Heart right ventricle (tissue), 16 donors: Measurements from ENCODE around the gene ARHGAP22. TPM values are rescaled to one million over a fixed set of nuclear protein-coding genes. Genes with fewer than 3 reads are reported as not detected.
"Not testable (repeated sequence)": the region's sequence is repeated elsewhere in the genome, so short reads cannot be mapped to it uniquely, and the experiment has no call there.

Source experiments
- ATAC-seq, 8 donors: fragments of 200-7000 bp; cut with Tn5 transposase; one replicate each; pipeline ENCODE4 v1.9.1; 2020; ENCODE audit warnings: mild to moderate bottlenecking in 8 of 8, moderate library complexity in 8 of 8, moderate number of reproducible peaks in 1 of 8
- DNase-seq, 2 donors: peaks; one replicate each; pipeline ENCODE4 v3.0.0-alpha.2; 2020
- H3K27ac ChIP-seq, 10 donors: fragments of 200-600 bp; sonication (generic) in 2 of 10; one replicate each; pipeline versions ENCODE4 v1.5.0 to v1.8.0; 2020 to 2022; ENCODE audit warnings: mild to moderate bottlenecking in 3 of 10
- H3K27me3 ChIP-seq, 7 donors: fragments of 200-600 bp; one replicate each; pipeline ENCODE4 v1.8.0; 2021 to 2022; ENCODE audit warnings: mild to moderate bottlenecking in 2 of 7
- H3K36me3 ChIP-seq, 9 donors: fragments of 200-600 bp; sonication (generic) in 1 of 9; one replicate each; pipeline versions ENCODE4 v1.5.0 to v1.8.0; 2020 to 2022; ENCODE audit warnings: mild to moderate bottlenecking in 2 of 9
- H3K4me1 ChIP-seq, 9 donors: fragments of 200-600 bp; sonication (generic) in 1 of 9; one replicate each; pipeline versions ENCODE4 v1.5.0 to v1.8.0; 2020 to 2022; ENCODE audit warnings: mild to moderate bottlenecking in 4 of 9
- H3K4me3 ChIP-seq, 10 donors: fragments of 200-600 bp; sonication (generic) in 2 of 10; one replicate each; pipeline versions ENCODE4 v1.5.0 to v1.8.0; 2020 to 2022; ENCODE audit warnings: mild to moderate bottlenecking in 7 of 10, moderate library complexity in 2 of 10
- H3K9me3 ChIP-seq, 11 donors: fragments of 200-600 bp in 10 of 11; sonication (generic) in 2 of 11; one replicate each; pipeline versions ENCODE4 v1.5.0 to v1.8.0; 2013 to 2022; ENCODE audit warnings: mild to moderate bottlenecking in 2 of 11, control low read depth in 1 of 11, moderate library complexity in 1 of 11
- WGBS, 2 donors: extraction: QIAGEN DNeasy Blood & Tissue Kit; methylation state at CpG; one replicate each; pipeline ENCODE4 v1.1.7; 2013; ENCODE audit warnings: inconsistent platforms in 1 of 2; 5-methylcytosine and 5-hydroxymethylcytosine counted together
- intact Hi-C, 10 donors: fragments of 100-400 bp; cut with DNase I; formaldehyde crosslinking; loops; one replicate each; pipeline versions ENCODE4 v1.11.1 to v1.14.2; 2022
- polyA plus RNA-seq, 2 donors: library from polyadenylated mRNA; stranded (reverse); fragments of 200-250 nt; gene quantifications; one replicate each; pipeline ENCODE4 v1.2.3, GENCODE V29; 2013
- total RNA-seq, 10 donors: library from RNA; stranded (reverse); fragmentation: NEBNext Ultra II Directional in 3 of 10; extraction: Animal tissue kit (Norgen Biotek cat#: 25700) in 3 of 10; gene quantifications; one replicate each; pipeline versions ENCODE4 v1.2.1 to v1.2.4, GENCODE V29; 2021 to 2023
- TF ChIP-seq, protein P1 (sequence below), 9 donors: fragments of 200-600 bp; sonication (generic) in 2 of 9; IDR thresholded peaks; one replicate each; pipeline versions ENCODE4 v1.5.0 to v1.8.0; 2021 to 2022; ENCODE audit warnings: antibody characterized with exemption in 9 of 9, mild to moderate bottlenecking in 5 of 9, moderate library complexity in 1 of 9
- donor health status: Arrhythmogenic right ventricular cardiomyopathy.
- donor health status: ischemic (EF 13 %, LVEDD 7.1; RV severe dilation, severe dysfunction).
- donor health status: healthy with polysubstance abuse.
- donor health status: DM: no; HTN: yes; CAD: no.
- donor health status: DM: no; HTN: no; CAD: no.
- donor health status: ischemic (EF 25% LVEDD 6.9; RV normal size, moderate dysfunction).
- donor health status: ischemic (EF 25% LVEDD 5.7; RV mildly dilated, moderate dysfunction).
- donor health status: healthy.
- donor health status: DM: yes; HTN: yes; CAD: no.
- donor health status: Ischemic cardiomyopathy.
- donor health status: ischemic (EF 35%, LVEDD 5.7; RV mildly dilated, moderate dysfunction).
- donor health status: nonischemic (EF 11% LVEDD 7.7; RV severe dilation, severe dysfunction).
- donor health status: DM: yes; HTN: yes; CAD: no.
- donor health status: PGD.
- donor health status: ischemic (EF 29% LVEDD 5.4; RV normal size, mild dysfunction).
- donor health status: nonischemic (EF 23%, LVEDD 6.1; RV moderate dilation, normal function).

ARHGAP22 gene
- total and polyA plus RNA-seq, 12 donors: 1.5 to 9.3 (median 2.8) TPM

DNA sequence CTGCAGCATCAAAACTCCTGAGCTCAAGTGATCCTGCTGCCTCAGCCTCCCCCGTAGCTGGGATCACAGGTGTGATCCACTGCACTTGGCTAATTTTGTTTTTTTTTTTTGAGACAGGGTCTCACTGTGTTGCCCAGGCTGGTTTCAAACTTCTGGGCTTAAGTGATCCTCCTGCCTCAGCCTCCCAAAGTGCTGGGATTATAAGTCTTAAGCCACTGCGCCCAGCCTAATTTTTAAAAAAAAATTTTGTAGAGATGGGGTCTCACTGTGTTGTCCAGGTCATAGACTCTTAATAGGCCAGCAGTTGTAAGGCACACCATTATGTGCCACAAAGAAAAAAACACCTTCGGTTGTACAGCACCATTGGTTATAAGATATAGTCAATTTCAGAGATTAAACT is 176.0 kb downstream of the ARHGAP22 start:
- Histone ChIP-seq H3K9me3 (no peaks in the 10 kb centered on the region), H3K27ac (no peak overlapping the region), H3K4me3 (no peak overlapping the region), H3K4me1 (peaks cover 0 to 5% (median 0%) of the 10 kb centered on the region in 9 donors), H3K27me3 (no peaks in the 10 kb centered on the region), H3K36me3 (peaks cover 0 to 86% (median 0%) of the 10 kb centered on the region in 9 donors)
- TF ChIP-seq, protein P1, sequence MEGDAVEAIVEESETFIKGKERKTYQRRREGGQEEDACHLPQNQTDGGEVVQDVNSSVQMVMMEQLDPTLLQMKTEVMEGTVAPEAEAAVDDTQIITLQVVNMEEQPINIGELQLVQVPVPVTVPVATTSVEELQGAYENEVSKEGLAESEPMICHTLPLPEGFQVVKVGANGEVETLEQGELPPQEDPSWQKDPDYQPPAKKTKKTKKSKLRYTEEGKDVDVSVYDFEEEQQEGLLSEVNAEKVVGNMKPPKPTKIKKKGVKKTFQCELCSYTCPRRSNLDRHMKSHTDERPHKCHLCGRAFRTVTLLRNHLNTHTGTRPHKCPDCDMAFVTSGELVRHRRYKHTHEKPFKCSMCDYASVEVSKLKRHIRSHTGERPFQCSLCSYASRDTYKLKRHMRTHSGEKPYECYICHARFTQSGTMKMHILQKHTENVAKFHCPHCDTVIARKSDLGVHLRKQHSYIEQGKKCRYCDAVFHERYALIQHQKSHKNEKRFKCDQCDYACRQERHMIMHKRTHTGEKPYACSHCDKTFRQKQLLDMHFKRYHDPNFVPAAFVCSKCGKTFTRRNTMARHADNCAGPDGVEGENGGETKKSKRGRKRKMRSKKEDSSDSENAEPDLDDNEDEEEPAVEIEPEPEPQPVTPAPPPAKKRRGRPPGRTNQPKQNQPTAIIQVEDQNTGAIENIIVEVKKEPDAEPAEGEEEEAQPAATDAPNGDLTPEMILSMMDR (IDR thresholded peaks at IDR 0.05): no peak
- WGBS, 2 donors: 96 to 98% methylated on average over 3 of the region's 3 CpGs
- intact Hi-C loops: no loop called here
- ATAC-seq (no peak), DNase-seq (no peak)

- Histone ChIP-seq H3K27me3 (no peaks in the 10 kb centered on the region), H3K9me3 (no peaks in the 10 kb centered on the region), H3K4me3 (no peak overlapping the region), H3K36me3 (peaks cover 0 to 58% (median 0%) of the 10 kb centered on the region in 9 donors), H3K27ac (no peak overlapping the region), H3K4me1 (no peaks in the 10 kb centered on the region)
- ATAC-seq (no peak), DNase-seq (no peak)
- intact Hi-C loops: no loop called here
- 97 to 98% methylated on average over 4 of the region's 4 CpGs for WGBS, 2 donors
- TF ChIP-seq, protein P1 (IDR thresholded peaks at IDR 0.05): no peak
Measured at GRCh38 chr10:48423884-48424283, 181.0 kb downstream of the ARHGAP22 start.

- DNase-seq, H3K4me3 ChIP-seq, H3K9me3 ChIP-seq, intact Hi-C loops, H3K27me3 ChIP-seq, H3K4me1 ChIP-seq, H3K27ac ChIP-seq, ATAC-seq: not testable (repeated sequence)
- 89 to 90% methylated on average over 2 of the region's 2 CpGs for WGBS, 2 donors
- H3K36me3 ChIP-seq: peaks cover 0 to 40% (median 0%) of the 10 kb centered on the region in 9 donors
Measured at GRCh38 chr10:48421862-48422261, 183.0 kb downstream of the ARHGAP22 start.

DNA sequence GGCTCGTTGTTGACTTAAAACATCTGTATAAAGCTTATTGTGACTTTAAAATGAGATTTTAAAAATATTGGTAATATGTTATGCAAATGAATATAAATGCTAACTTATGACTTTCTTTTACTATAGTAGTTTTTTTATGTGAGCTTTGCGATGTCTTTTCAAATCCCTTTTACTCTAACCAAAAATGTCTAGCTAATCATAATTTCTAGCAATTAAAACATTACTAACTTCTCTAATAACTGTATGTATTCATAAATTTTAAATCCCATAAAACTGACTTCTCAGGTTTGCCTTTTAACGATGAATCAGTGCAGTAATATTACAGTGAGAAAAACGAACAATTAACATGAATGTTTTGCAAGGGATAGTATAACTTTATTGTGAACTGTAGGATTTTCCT is 185.2 kb downstream of the ARHGAP22 start:
- Histone ChIP-seq H3K4me1 (peaks cover 0 to 15% (median 0%) of the 10 kb centered on the region in 9 donors), H3K27ac (no peak overlapping the region), H3K27me3 (no peaks in the 10 kb centered on the region), H3K4me3 (no peak overlapping the region), H3K9me3 (no peaks in the 10 kb centered on the region), H3K36me3 (peaks cover 0 to 26% (median 0%) of the 10 kb centered on the region in 9 donors)
- intact Hi-C loops: loop anchor here in 2 of 10 donors (5.0 to 10.0 kb wide), 2 partner anchors 57 to 95 kb away; no protein-coding TSS in a partner anchor
- ATAC-seq: no peak
- no peak for DNase-seq
- TF ChIP-seq, protein P1 (IDR thresholded peaks at IDR 0.05): no peak
- 97 to 98% methylated on average over 4 of the region's 4 CpGs for WGBS, 2 donors

- H3K4me3 ChIP-seq: no peak overlapping the region
- H3K36me3 ChIP-seq: peaks cover 0 to 27% (median 0%) of the 10 kb centered on the region in 9 donors
- no peak for ATAC-seq
- intact Hi-C loops: loop anchor here in 2 of 10 donors (5.0 to 10.0 kb wide), 2 partner anchors 56 to 93 kb away; no protein-coding TSS in a partner anchor
- peaks cover 0 to 18% (median 0%) of the 10 kb centered on the region in 9 donors for H3K4me1 ChIP-seq
- peaks cover 0 to 2% (median 0%) of the 10 kb centered on the region in 11 donors for H3K9me3 ChIP-seq
- no peaks in the 10 kb centered on the region for H3K27me3 ChIP-seq
- DNase-seq: no peak
- TF ChIP-seq, protein P1 (IDR thresholded peaks at IDR 0.05): no peak
- 75 to 79% methylated on average over 5 of the region's 5 CpGs for WGBS, 2 donors
- no peak overlapping the region for H3K27ac ChIP-seq
Measured at GRCh38 chr10:48418189-48418788, 186.6 kb downstream of the ARHGAP22 start.
